HG03460 (cell line): Measurements from ENCODE around the gene SETDB2.
A peak's percentile ranks its signal among the peaks of the same experiment; 100 is the strongest.

Source experiments
- ATAC-seq: cut with Tn5 transposase; IDR thresholded peaks from one replicate; pipeline ENCODE4 v1.9.1; 2021; ENCODE audit not compliant: unreplicated experiment

The SETDB2 gene

DNA sequence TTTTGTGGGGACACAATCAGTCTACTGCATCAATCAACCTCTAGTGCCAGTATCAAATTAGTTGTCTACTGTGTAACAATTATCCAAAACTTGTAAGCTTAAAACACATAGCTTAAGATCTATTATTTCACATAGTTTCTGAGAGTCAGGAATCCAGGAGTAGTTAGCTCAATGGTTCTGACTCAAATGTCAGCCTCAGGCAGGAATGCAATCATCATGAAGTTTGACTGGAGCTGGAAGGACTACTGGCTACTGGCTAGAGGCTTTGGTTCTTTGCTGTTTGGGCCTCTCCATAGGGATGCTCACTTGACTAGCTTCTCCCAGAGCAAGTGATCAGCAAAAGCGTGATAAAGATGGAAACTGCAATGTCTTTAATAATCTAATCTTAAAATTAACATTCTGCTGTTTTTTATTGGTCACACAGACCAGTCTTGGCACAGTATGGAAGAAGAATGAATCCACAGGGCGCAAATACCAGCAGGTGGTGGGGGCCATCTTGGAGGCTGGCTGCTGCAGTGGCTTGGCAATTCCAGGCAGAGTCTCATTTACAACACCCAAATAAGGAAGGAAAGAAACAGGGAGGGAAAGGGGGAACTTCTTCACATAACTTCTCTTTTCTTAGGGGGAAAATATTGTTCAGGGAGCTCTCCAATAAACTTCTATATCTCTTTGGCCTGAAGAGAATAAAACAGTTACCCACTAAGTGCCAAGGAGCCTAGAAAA is 15.9 kb upstream of the SETDB2 start:
- ATAC-seq = no peak

DNA sequence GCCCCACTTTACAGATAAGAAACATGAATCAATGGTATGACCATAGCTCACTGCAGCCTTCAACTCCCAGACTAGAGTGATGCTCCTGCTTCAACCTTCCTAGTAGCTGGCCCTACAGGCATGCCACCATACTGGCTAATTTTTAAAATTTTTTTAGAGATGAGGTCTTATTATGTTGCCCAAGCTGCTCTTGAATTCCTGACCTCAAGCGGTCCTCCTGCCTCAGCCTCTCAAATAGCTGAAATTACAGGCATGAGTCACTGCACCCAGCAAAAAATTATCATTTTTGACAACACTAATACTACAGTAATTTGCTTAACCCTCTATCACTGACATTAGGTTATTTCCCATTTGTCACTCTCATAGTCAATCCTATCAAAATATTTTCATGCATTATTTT is 15.0 kb upstream of the SETDB2 start:
- ATAC-seq = no peak

DNA sequence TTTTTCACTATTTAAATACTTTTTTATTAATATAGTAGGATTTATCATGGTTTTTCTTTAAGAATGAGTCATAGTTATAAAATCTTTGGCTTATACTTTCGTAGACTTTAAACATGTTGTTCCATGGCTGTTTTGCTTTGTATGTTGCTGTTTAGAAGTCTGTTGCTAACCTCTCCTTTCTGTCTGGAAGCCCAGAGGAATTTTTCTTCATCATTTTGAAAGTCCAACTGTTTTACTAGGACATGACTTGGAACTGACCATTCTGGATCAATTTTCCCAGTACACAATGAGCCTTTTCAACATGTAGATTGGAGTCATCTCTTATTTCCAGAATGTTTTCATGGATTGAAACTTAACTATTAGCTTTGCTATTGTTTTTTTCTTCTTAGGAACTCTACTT is 8.1 kb upstream of the SETDB2 start:
- no peak for ATAC-seq

DNA sequence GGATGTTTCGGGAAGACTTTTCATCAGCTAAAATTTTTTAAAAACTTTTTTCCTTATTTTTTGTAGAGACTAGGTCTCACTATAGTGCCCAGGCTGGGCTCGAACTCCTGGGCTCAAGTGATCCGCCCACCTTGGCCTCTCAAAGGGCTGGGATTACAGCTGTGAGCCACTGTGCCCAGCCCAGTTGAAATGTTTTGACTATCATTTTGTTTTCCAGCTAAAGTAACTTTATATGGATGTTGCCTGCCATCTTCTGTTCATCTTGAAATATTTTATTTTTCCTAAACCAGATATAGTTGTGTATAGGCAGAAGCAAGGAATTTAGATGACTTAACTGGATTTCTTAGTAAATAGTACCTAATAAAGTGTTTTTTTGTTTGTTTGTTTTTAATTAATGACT is 7.2 kb upstream of the SETDB2 start:
- no peak for ATAC-seq

DNA sequence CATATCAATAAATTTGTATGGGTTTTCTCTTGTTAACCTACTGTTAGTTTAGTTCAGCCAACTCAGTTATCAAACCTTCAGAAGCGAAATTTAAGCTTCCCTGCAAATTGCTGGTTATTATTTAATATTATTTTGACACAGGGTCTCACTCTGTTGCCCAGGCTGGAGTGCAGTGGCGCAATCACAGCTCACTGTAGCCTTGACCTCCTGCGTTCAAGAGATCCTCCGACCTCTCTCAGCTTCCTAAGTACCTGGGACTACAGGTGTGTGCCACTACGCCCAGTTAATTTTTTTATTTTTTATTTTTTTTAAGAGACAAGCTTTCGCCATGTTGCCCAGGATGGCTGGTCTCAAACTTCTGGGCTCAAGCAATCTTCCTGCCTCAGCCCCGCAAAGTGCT is 6.4 kb upstream of the SETDB2 start:
- ATAC-seq = no peak

DNA sequence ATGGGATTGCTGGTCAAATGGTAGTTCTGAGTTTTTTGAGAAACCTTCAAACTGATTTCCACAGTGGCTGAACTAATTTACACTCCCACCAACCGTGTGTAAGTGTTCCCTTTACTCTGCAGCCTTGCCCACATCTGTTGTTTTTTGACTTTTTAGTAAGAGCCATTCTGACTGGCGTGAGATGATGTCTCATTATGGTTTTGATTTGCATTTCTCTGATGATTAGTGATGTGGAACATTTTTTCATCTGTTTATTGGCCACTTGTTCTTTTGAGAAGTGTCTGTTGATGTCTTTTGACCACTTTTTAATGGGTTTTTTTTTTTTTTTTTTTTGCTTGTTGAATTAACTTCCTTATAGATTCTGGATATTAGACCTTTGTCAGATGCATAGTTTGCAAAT is 4.5 kb upstream of the SETDB2 start:
- ATAC-seq = no peak

DNA sequence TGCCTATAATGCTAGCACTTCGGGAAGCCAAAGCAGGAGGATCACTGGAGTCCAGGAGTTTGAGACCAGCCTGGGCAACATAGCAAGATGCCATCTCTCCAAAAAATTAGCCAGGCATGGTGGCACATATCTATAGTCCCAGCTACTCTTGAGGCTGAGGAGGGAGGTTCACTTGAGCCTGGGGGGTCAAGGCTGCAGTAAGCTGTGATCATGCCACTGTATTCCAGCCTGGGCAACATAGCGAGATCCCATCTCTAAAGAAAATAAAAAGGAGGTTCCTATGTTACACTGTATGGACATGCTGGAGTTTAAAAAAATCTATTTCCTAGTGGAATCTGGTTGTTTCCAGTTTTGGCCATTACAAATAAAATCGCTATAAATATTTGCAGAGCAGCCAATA is 2.8 kb upstream of the SETDB2 start:
- no peak for ATAC-seq

DNA sequence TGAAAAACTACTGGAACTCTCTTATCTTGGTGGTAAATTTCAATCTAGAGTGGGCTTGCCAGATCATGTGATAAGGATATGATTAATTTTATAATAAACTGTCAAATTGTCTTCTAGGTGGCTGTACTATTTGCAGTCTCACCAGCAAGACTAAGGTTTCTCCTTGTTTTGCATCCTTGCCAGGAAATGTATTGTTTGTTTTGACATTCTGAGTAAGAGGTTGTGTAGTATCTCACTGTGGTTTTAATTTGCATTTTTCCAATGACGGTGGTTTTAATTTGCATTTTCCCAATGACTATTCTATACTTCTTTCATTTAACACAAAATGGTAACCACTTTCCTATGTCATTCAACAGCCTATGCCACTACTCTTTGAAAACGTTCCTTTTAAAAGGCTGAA is 2.2 kb upstream of the SETDB2 start:
- ATAC-seq = no peak

DNA sequence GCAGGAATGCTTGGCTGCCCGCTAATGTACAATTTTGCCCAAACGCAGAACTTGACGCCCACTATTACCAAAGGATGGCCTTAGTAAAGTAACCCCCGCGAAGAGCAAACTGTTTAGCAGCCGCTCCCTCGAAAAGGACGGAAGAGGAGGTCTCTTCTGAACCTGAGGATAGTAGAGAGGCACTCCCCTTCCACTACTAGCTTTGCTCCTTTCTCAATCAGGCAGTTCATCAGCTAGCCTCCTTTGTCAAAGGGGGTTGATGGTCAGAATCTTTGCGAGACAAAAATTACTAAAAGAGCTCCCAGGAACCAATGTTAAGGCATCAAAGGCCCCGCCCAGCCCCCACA is 744 bp upstream of the SETDB2 start:
- ATAC-seq = no peak

DNA sequence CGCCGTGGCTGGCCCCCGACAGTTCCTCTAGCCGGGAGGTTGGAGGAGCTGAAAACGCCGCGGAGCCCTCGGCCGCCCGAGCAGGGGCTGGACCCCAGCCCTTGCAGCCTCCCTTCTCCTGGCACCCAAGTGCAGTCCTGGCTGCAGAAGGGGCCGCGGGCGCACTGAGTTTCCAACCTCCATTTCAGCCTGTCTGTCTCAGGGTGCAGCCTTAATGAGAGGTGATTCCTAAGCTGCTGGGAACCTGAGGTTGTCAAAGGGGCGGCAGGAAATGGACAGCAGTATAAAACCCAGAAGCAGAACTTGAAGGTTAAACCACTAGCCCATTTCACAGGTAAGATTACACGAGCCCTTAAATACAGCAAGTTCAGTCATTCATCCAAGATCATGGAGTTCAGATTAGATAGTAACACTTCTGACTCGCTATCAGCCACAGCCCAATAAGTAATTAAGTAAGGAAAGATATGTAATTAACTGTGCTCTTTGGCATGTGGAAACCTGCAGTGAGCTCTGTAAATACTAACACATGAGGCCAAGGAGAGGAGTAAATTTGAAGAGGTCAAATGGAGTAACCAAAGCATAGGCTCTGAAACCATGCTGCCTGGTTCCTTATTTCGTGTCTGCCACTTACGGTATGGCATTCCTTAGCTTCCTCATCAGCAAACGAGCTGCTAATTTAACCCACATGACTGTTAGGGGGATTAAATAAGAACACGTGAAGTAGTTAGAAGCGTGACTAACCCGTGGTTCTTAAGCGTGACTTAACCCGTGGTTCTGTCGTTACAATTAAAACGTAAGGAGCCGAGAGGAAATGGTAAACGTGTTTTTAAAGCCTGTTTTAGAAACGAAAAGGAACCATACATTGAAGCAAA is 686 bp downstream of the SETDB2 start:
- ATAC-seq = peak; percentile 6

DNA sequence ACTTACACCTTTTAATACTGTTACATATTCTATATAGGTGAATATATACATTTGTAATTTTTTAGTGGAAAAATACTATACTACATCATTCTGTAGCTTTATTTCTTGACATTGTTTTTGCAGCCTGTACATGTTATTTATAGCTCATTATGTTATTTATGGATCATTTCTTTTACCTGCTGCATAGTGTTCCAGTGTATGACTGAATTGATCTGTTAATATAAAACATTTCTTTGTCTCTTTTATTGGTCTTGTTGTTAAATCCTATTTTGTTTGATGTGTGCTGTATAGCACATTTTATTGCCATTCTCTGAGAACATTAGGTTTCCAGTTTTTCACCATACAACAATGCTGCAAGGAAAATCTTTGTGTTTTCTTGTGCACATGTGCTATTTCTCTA is 2.4 kb downstream of the SETDB2 start:
- ATAC-seq = no peak

DNA sequence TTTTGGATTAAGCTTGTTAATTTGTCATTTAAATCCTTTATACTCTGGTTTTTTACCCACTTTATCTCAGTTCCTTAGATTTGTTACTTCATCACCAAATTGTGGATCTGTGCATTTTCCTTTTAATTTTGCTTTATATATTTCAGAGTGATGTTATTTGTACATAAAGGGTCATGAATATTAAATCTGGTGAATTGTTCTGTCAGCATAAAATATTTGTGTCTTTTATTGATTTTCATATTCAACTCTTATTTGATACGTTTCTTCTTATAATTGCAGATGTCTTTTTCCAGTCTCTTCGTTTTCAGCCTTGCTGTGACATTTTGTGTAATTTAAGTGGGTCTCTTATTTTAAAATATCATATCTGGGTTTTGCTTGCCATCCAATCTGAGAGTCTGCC is 4.7 kb downstream of the SETDB2 start:
- no peak for ATAC-seq

DNA sequence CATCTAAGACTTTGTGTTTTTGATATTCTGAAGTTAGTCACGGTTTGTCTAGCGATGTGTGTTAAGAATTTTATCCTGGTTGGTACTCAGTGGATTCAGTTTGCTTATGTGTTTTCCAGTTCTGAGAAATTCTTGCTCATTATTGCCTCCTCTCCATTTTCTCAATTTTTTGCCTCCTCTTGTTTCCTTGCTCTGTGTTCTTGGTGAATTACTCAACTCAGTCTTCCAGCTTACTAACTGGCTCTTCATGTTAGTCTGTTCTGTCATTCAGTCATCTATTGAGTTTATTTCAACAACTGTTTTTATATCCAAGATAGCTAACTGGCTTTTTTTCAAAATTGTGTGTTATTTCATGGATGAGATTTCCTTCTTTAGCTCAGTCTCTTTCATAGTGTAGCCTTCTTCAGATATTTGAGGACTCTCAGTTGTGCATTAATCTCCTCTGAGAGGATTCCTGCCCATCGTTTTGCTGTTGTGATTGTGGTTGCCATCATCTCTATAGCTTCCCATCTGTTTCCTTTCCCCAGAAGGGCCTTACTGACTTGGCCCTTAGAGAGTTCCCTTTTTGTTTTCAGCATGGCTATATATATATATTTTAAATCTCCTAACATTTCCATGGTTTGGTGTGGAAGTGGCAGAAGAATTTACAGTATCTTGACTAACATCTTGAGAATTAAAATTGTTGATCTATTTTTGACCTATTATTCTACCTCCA is 6.2 kb downstream of the SETDB2 start:
- no peak for ATAC-seq

DNA sequence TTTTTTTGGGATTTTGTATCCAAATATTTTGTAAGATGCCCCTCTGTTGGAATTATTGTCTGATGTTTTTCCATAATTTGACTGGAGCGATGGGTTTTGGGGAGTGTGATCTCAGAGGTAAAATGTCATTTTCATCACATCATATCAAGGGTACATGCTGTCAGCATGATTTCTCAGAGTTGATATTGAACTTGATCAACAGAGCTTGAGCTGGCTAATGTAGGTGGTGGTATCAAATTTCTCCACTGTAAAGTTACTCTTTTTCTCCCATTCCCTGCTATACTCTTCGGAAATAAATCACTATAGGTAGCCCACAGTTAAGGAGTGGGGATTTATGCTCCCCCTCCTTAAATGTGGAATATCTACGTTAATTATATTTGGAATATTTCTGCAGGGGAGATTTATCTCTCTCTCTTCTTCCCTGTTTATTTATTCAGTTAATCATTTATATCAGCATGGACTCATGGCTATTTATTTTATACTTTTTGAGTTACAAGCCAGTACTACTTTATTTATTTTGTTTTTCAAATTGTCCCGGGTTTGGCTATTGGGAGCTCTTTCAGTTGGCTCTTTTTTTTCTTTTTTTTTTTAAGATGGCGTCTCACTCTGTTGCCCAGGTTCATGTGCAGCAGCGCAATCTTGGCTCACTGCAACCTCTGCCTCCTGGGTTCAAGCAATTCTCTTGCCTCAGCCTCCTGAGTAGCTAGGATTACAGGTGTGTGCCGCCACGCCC is 8.8 kb downstream of the SETDB2 start:
- no peak for ATAC-seq

DNA sequence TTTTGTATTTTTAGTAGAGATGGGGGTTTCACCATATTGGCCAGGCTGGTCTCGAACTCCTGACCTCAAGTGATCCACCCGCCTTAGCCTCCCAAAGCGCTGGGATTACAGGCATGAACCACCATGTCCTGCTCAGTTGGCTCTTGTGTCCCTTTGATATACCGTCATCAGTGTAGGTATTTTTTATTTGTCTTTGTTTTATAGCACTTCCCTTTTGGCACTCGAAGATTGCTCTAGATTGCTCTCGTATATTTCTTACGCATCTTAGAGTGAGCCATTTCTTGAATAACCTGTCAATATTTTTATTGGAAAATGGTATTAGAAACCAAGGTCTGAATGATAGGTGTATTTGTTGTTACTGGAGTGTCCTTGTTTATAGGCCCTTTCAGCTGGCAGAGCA is 9.4 kb downstream of the SETDB2 start:
- no peak for ATAC-seq

DNA sequence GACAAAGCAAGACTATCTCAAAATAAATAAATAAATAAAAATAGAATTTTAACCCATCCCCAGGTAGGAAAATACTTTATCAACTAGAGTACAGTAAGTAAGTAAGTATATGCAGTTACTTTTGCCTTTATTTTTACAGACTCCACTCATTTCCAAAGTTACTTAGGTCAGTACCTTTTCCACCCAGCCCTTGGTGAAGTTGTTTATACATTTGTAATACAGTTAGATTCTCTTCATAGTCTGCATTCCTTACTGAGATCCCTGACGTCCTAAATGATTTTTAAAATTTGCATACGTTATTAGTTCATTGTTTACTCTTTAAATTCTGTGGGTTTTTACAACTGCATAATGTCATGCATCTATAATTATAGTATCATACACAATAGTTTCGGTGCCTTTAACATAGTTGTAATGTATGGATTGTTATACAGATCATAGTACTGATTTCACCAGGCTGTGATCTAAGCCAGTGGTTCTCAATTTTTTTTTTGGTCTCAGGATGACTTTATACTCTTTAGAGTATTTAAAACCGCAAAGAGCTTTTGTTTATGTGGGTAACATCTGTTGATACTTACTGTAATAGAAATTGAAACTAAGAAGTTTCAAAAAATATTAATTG is 10.4 kb downstream of the SETDB2 start:
- ATAC-seq = peak; percentile 89

DNA sequence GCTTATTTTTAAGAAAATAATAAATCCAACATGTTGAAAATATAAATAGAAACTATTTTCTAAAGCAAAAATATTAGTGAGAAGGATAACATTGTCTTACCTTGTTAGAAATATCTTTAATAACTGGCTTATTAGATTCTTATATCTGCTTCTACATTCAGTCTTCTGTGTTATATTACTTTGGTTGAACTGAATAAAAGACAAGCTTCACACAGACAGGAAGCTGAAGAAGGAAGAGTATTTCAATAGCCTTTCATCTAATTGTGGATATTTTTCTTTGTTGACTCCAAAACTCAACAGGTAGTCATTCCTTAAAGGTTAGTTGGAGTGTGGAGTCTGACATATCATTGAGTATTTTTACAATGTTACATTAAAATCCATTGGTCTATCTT is 10.9 kb downstream of the SETDB2 start:
- ATAC-seq = no peak

DNA sequence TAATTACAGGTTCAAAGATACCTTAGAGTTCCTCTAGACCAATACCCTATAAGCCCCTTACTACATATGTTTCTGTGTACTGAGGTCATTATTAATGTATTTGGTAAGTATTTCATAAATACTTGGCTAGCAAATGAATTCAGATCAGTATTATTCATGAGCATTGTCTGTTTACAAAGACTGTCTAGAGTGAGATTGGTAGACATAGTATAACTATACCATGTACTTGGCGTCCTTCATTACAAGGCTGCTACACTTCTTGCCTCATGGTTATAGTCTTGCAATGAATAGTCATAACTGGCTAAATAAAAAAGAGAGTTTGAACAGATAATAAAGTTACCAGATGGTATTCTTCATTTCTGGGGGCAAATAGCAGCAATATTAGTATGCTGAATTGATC is 12.1 kb downstream of the SETDB2 start:
- no peak for ATAC-seq

DNA sequence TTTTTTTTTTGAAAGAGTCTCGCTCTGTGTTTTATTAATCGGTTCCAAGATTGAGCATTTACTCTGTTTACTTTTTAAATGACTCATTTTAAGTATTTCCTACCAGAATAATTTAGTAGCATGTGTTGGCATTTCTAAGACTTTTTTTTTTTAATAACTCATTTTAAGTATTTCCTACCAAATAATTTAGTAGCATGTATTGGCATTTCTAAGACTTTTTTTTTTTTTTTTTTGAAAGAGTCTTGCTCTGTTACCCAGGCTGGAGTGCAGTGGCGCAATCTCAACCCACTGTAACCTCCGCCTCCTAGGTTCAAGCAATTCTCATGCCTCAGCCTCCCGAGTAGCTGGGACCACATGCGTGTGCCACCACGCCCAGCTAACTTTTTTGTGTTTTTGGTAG is 13.1 kb downstream of the SETDB2 start:
- ATAC-seq = no peak

DNA sequence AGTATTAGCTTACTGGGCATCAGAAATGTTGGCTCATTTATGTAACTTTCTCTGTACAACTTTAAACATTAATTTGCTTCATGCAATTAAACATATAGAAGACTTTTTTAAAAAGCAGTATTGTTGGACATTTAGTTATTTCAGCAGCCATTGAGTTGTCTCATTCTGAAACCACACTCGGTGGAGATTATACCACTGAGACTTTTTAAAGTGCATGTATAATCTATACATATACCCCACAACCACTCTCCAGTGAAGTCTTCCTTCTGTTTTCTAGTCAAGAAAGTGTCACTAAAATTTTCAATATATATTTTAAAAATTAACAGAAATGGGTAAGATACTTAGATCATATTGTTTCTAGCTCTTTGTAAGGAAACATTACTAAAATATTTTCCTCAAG is 15.5 kb downstream of the SETDB2 start:
- peak; percentile 44 for ATAC-seq

DNA sequence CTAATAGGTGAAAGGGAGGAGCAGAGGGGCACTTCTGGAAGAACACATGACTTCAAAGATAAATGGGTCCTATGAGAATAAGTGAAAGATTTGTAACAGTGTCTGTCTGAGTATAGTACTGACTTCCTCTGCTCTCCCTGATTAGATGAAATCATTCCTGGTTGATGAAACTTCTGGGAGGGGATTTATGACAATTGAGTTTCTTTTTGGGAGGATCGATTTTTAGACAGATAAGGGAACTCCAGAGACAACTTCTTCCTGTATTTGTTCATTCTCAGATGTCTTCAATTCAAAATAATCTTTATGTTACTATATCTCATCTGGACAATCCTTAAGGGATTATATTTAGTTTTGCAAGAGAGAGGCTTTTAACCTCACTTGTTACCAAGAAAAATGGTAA is 20.0 kb downstream of the SETDB2 start:
- ATAC-seq = no peak
